ENCODE measurements around the gene ARL6IP4.
"Not testable (repeated sequence)": the region's sequence is repeated elsewhere in the genome, so short reads cannot be mapped to it uniquely, and the experiment has no call there.

ARL6IP4 gene

DNA sequence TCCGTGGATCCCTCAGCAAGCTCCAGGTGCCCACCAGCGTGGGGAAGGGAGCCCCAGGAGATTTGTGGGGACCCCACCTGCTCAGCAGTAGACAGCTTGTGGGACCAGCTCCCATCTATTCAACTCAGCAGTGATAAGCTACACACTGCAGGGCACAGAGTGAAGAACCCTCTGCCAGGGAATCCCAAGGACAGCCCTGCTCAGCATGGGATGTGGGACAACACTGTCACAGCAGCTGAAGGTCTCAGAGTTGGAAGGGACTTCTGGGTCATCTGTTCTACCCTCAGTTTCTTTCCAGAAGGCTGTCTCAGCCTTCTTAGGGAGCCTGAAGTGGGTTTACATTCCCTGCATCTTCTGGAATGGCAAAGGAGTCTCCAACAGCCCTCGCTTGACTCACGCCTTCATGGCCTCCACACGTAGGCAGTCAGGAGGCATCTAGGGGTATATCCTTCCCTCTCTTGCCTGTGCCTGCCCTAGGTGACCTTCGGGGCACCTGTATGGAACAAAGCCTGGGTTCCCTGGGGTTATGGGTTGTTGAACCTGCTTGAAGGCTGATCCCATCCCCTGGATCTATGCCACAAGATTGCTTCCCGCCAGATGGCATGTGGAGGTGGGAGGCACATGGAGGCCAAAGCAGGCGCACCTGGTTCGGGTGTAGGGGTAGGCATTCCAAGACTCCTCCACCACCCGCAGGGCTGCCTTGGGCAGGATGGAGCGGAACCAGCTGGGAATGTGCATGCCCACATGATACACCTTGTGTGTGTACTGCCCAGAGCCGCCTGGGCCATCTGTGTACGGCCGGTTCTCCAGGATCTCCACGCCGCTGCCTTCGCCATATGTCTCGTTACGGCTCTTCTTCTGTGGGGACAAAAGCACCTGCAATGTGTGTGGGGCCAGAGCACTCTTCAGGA, 33.0 kb downstream of the ARL6IP4 start:
- DNase-seq: no peak

DNA sequence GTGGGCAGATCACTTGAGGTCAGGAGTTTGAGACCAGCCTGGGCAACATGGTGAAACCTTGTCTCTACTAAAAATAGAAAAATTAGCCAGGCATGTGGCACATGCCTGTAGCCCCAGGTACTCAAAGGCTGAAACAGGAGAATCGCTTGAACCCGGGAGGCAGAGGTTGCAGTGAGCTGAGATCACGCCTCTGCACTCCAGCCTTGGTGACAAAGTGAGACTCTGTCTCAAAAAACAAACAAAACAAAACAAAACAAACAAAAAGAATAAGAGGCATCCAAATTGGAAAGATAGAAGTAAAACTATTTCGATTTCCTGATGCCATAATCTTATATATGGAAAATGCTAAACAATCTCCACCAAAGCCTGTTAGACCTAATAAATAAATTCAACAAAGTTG, 34.0 kb downstream of the ARL6IP4 start:
- DNase-seq: not testable (repeated sequence)

DNA sequence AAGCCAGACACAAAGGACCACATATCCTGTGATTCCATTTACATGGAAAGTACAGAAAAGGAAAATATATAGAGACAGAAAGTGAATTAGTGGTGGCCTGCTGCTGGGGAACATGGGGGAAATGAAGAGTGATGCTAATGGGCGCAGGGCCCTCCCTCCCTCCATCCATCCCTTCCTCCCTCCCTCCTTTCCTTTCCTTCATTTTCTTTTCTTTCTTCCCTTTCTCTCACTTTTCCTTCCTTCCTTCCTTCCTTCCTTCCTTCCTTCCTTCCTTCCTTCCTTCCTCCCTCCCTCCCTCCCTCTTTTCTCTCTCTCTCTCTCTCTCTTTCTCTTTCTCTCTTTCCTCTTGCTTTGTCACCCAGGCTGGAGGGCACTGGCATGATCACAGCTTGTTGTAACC, 37.3 kb downstream of the ARL6IP4 start:
- no peak for DNase-seq

DNA sequence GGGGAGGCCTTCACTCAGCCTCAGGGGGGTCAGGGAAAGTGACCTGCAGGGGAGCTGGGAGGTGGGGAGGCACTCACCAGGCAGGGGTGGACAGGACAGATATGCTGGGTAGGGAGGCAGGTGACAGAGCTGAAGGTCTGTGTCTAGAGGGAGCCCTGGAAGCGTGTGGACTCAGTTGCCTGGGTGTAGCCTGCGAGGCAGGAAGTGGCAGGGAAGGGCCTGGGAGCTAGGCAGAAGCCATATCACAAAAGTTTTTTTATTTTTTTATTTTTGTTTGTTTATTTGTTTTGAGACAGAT, 39.3 kb downstream of the ARL6IP4 start:
- DNase-seq: no peak

DNA sequence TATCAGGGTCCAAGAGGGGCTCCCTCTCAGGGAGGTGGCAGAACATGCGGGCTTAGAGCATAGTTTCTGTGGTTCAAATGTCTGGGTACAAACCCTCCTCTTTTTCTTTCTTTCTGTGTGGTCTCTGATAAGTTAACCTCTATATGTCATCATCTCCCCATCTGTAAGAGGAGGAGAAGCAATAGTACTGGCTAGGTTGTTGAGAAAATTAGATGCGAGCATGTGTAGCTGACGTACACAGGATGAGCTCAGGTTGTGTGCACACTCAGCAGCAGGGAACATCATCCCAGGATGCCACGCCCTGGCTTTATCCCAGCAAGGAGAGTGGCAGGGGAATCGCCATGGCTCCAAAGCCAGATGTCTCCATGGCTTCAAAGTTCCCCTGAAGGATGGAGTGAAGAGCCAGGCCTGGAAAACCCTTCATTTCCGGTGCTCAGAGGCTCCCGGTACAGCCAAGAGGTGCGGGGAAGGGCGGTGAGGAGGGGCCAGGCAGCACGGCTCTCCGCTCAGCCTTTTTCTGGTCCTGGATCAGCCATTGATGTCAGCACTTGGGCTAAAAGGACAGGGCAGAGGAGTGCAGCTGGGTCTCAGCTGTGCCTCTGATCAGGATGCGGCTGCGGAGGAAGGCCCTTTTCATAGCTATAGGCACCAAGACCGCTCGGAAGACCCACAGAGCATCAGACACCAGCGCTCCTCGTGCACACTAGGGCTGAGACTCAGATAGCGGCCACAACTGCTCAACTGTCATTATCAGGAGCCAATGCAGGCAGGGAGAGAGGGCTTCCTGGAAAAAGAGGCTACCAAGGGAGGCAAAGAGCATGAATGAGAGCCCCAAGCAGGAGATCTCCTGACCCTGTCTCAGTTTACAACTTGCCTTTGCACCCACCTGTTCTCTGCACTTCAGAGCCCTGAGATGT, 41.5 kb downstream of the ARL6IP4 start:
- DNase-seq: no peak

DNA sequence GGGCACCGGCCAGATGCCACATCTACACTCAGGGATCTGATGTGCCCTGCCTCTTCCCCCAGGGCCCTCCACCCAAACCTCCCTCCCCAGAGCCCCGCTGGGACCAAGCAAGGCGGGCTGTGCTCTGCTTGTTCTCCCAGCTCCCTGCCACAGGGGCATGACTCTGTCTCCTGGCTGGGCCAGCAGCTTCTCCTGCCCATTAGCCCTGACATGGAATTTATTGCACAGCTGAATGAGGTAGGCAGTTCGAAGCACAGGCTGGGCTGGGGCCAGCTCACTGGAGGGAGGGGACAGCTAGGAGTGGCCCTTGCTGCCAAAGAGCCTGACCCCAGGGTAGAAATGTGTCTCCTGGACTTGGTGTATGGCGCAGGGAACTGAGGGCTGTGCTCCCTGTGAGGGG, 42.4 kb downstream of the ARL6IP4 start:
- no peak for DNase-seq

DNA sequence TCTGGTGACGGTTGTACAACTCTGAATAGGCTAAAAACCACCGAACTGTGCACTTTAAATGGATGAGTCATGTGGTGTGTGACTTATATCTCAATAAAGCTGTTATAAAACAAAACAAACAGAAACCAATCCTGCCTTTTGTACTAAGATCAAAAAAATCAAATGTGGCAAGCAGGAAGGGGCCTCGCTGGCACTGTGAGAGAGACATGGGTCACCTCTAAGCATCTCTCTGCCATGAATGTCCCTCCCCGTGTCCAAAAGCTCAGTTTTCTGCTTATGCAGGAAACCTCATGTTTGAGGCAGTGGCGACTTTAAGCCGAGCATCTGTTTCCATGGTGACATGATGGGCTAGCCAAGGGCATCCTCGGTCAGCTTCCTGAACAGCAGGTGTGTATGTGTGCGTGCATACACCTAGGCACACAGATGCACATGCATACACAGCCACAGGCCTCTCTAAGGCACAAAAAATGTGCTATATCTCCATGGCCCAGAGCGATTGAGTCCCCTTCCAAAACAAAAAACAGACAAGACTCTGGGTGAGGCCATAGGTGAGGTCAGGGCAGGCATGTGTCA, 44.4 kb downstream of the ARL6IP4 start:
- no peak for DNase-seq

DNA sequence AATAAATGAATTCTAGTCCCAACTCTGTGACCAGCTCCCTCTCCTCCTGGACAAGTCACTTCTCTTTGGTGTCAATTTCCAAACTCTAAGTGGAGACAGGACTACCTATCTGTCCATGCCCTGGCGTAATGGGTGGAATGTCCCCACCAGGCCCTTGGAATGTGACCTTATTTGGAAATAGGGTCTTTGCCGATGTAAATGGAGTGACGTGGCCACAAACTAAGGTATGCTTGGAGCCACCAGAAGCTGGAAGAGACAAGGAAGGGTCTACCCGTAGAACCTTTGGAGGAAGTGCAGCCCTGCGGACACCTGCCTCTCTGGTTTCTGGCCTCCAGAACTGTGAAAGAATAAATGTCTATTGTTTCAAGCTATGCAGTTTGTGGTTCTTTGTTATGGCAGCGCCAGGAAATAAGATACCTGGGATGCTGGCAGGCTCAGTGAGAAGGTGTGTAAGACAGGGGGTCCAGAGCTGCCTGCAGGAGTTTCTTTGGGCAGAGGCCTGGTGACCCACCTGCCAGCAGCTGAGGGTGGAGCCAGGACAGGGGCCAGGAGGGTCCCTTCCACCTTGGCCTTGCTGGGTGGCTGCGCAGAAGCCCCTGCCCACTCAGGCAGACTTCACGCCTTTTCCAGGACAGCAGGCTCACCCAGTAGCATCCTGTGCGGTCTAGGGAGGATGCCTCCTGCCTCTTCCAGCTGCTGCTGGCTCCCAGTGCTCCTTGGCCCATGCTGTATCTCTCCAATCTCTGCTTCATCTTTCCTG, 45.8 kb downstream of the ARL6IP4 start:
- no peak for DNase-seq

DNA sequence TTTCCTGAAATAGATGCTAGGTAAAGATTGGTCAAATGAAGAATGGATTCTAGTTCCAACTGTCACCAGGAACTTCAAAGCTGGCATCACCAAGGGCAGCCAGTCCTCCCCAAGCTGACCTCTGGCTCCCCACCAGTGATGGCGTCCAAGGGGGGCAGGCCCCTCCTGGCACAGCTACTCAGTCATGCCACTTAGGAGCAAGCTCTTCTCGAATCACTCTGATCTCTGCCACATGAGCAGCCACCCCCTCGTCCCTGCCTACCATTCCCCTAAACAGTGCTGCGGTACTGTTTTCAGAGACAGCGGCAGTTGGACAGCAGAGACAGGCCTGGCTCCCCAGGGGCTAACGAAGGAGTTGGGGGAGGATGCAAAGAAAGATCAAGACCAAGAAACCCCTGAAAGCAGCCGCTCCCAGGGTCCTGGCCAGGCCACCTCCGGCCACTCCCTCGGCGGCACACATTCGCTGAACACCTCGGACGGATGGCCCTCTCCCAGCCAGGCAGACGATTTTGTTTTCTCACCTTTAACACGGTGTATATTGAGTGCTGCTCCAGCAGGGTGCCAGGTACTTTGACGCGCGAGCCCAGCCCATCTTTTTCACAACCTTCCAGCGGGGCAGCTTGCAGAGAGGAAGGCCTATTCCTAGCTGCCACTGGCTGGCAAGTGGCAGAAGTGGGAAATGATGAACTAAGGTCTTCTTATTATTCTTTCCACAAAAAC, 47.4 kb downstream of the ARL6IP4 start:
- DNase-seq: no peak

DNA sequence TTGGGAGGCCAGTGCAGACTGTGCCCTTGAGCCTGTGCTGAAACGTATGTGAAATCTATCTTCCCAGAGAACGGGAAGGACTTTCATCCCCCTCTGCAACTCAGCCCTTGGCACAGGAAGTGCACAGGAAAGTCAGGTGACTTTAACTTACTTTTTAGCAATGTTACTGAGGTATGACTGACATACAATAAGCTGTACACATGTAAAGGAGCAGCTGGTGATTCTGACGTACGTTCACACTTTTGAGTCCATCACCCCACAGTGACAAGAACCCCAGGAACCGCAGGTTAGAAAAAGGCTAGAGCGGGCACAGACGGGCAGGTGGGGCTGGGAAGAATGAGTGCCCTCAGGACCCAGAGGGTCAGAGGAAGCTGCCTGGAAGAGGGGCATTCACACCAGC, 48.0 kb downstream of the ARL6IP4 start:
- no peak for DNase-seq

DNA sequence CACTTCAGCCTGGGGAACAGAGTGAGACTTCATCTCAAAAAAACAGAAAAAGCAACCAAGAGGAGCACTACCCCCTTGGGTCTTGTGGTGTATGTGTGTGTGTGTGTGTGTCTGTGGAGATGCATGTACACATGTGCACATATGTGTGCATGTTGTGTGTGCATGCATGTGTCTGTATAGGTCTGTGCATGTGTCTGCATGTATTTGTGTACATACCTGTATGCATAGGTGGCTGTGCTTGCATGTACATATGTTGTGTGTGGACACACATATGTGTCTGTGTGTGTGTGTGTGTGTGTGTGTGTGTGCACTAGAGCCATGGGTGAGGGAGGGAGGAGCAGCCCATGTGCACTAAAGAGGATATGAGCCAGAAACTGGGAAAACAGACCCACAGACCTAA, 49.1 kb downstream of the ARL6IP4 start:
- no peak for DNase-seq

DNA sequence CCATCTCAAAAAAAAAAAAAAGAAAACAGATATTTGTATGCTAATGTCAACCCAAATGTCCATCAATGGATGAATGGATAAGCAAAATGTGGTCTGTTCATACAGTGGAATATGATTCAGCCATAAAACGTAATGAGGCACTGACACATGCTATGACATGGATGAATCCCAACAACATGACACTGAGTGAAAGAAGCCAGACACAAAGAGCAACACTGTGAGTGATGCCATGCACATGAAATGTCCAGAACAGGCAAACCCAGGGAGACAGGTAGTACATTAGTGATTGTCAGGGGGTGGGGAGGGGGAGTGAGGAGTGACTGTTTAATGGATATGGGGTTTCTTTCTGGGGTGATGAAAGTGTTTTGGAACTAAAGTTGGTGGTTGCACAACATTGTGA, 50.2 kb downstream of the ARL6IP4 start:
- no peak for DNase-seq

DNA sequence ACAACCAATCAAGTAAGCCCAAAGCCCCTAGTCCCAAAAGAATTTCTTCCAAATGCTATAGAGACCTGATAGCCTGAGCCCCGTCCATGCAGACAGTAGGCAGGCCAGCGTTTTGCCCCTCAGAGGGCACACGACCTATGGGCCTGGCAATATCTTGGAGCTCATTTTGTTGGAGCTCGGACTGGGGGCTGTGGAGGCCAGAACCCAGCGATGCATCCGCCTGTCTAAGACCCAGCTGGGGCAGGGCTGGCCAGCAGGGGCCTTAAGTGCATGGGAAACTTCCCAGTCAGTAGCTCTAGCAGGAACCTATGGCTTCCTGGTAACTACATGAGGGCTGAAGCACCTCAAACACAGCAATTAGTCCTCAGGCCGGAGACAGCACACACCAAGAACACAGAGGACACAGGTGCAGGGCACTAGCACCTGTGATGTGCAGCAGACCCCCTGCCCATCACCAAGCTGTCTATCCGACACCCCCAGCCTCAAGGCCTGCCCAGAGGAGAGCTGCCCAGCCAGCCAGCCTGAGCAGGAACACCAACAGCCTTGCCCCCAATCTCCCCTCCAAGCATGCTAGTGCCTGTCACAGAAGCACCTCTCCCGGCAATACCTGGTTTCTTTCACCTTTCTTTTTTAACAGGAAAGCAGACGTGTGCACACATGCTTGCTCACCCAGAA, 50.8 kb downstream of the ARL6IP4 start:
- no peak for DNase-seq

Measured in KG1 (cell line).